ENCODE measurements around the gene LPP. TPM values are rescaled to one million over a fixed set of nuclear protein-coding genes. Genes with fewer than 3 reads are reported as not detected.

LPP gene
- total RNA-seq, 1 donor from 2014 or later, result 560 TPM

DNA sequence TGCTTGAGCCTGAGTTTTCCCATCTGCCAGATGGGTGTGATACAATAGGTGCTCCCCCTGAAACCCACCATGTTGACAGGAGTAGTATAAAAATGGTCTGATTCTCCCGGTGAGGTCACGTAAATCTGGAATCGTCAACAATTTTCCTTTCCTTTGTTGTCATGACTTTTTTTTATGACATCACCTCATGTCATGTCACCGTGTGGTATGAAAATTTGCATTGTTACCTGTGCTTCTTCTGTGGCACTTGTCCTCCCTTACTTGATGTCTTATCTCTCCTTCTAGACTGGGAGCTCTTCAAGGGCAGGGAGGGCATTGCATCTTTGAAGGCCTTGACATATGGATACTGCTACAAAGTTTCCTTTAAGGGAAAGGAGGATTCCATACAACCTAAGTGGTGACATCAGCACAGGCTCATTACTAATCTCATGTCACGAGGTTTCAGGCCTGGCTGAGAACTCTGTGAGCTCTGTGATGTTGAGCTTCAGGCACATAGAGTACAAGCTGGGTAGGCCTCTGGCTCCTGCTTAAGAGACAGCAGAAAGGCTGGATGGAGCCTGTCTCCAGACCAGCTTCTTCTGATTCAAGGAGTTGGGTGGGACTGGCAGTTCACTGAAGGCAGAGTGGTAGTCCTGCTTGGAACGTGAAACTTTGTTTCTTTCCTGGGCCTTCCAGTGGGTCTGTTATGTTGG lies 66.3 kb downstream of the LPP start:
- DNase-seq (ENCODE audit: low spot score), result no peak

DNA sequence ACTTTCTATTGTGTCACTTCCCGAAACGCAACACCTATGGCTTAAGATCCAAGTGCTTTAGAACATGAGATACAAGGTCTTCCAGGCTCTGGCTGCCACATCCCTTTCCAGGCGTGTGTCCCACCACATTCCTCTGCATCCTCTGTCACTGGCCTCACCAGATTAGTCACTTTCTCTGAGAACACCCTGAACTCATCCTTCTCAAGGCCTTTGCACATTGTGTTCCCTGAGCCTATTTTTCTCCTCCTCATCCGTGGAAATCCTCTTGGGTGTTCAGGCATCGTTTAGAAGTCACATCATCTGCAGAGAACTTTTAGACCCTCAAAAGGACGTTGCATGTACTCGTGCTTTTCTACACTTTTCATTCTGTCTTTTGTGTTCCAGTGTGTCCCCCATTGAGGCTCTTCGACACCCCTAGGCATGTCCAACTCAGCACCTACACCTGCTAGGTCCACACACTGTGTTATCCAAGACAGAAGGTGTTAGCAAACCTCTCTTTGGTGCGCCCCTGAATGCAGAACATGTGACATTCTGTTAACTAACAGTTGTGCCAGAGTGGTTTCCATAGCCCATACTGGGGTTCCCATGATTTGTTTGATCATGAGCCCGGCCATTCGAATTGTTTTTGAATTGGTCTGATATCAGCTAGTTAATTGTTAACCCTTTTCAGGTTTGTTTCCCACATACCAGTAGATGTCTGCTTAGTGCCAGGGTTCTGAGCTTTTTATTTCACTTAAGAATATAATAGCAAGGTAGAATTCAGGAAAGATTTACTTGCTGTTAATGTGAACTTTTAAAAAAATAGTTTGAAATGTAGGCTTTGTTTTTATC lies 67.2 kb downstream of the LPP start:
- no peak for DNase-seq (ENCODE audit: low spot score)

DNA sequence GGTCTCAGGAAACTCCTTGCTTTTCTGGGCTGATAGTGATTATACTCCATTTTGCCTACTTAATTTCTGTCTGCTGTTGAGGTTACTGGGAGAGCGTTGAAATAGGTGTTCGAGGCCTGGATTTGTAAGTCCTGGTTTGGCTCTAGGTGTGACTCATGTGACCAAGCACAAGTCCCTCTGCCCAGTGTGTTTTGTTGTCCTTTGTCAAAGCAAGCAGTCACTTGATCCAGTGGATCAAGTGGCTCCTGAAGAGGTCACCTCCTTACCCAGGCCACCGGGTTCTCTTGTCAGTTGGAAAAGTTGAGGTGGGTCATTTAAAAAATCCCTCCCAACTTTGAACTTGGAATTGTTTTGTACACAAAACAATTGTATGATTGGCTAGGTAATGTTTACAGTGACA lies 70.0 kb downstream of the LPP start:
- no peak for DNase-seq (ENCODE audit: low spot score)

DNA sequence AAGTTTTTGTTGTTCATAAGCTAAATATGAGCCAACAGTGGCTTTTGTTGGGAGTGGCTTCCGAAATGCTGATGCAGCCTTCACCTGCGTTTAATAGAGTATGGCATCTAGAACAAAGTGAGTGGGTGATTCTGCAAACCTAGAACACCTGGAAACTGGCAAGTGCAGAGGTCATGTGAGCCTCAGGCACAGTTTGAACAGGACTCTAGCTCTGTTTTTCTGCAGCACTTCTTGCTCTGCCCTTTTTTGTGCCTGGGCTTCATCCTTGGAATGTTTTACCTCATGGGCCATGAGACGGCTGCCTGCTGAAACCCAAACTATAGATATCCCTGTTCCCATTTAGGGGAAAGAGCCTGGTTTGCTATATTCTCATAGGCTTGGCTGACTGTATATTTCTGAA lies 73.5 kb downstream of the LPP start:
- DNase-seq (ENCODE audit: low spot score), result no peak

DNA sequence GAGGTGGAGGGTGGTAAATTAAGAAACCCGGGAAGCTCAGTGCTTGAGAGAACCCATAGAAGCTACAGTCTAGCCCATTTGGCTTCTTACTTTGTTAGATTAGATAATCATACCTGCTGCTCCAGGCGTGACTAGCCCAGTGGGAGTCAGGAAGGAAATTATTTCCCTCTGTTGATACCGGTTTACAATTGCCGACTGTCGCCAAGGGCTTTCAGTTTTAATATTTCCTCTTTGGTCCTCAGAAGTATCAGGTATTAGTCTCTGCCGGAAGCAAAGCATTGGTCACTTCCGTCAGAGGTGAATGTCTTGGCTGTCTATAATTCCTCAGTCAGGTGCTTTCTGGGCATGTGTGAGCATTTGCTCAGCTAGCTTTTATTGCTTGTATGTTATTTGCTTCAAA lies 75.2 kb downstream of the LPP start:
- no peak for DNase-seq (ENCODE audit: low spot score)

DNA sequence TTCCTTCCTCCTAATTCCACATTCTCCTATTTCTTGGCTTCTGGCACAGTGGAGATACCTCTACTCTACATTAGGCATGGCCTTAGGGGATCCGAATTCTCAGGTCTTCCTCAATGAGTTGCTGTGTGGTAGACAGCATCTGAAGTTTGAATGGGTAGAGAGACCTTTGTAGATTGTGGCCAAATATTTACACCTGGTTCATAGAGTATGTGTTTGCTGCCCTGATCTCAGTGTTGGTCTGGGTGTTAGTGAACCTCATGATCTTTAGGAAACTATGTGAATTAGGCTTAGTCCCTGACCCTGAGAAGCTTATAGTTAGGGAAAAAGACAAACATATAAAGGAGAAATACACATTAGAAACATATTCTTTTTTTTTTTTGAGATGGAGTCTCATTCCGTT lies 75.8 kb downstream of the LPP start:
- DNase-seq (ENCODE audit: low spot score), result no peak

DNA sequence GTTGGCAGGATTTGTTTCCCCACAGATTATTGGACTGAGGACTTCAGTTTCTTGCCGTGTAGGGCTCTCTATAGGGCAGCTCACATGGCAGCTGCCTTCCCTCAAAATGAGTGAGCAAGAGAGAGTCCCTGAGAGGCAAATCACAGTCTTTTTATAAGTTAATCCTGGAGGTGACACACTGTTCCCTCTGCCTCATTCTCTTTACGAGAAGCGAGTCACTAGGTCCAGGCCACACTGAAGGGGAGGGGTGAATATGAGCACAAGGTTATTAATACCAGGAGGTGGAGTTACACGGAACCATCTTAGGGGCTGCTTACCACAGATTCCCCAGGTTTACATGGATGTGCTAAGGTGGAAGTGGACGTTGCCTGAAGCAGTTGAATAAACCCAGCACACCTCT lies 77.0 kb downstream of the LPP start:
- DNase-seq (ENCODE audit: low spot score), result no peak

DNA sequence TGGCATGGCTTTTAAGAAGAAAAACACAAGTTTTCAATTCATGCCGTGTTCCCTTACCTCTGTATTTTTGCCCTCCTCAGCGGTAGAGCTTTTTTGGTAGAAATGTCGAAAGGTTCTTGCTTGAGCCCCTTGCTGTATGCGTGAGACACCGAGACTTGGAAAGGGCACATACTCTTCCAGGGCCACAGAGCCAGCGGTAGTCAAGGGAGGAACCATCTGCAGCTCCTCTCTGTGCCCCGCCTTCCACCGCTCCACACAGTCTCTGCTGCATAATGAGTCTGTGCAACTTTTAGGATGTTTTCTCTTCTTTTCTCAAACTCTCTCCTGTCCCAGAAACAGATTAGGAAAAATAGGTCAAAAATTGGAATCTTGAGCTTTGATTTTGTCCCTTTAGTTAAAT lies 77.5 kb downstream of the LPP start:
- DNase-seq (ENCODE audit: low spot score), result no peak

DNA sequence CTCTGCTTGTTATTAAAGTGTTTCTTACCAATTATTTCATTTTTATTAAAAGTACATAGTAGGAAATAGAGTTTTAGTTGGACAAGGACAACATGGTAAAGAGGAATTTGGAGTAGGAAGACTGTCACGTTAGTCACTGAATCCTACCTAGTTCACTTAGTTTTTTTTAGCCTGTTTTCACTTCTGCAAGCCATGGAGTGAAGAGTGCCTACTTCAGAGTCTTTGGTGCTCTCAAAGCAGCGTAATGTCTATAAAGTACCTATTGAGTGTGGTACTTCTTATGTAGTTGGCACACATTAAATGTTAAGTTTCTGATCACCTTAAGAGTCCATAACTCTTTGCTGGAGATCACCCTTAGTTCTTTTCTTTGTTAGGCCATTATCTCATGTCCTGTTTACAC lies 78.7 kb downstream of the LPP start:
- no peak for DNase-seq (ENCODE audit: low spot score)

DNA sequence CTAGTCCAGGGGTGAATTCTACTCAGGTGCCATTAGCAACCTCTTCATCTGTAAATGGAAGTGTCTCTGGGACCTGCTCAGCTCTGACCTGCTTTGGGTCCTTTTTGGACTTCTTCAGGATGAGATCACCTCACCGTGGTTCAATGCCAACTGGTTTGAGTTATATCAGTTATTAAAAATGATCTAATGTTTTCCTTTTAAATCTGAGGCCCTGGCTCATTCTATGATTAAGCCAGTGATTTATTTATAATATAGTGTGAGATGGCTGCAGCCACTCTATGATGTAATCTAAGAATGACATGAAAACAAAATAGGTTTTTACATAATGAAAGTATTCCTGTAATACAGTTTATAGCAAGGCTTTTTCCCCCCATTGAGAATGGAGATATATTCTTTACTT lies 79.4 kb downstream of the LPP start:
- DNase-seq (ENCODE audit: low spot score), result no peak

DNA sequence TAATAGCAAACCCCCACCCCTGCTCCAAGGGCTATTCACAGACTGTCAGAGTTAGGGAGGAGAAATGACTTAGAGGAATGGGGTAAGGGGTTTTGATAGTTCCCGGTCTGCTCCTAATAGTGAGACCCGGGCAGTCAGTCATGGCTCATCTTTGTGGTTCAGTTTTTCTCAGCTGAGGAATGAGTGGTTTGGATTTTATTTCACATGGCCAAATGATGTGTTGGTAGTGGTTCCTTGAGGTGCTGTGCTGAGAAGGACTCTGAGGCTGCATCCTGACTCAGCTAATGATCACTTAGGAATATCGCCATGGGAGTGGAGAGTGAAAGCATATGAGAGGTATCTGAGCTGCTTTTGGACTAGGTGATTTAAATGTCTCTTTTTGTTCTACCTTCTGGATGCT lies 80.2 kb downstream of the LPP start:
- DNase-seq (ENCODE audit: low spot score), result no peak

DNA sequence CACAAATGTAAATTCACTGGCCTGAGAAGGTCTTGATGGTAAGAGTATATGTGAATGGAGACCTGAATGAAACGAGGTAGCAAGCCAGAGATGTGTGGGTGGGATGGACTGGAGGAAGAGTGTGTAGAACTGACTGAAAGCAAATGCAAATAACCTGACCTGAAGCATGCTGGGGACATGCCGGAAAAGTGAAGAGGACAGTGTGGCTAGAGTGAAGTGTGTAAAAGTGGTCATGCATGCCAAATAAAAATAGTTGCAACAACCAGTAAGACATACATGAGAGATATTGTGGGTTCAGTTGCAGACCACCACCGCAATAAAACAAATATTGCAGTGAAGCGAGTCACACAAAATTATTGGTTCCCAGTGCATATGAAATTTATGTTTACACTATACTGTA lies 82.3 kb downstream of the LPP start:
- no peak for DNase-seq (ENCODE audit: low spot score)

DNA sequence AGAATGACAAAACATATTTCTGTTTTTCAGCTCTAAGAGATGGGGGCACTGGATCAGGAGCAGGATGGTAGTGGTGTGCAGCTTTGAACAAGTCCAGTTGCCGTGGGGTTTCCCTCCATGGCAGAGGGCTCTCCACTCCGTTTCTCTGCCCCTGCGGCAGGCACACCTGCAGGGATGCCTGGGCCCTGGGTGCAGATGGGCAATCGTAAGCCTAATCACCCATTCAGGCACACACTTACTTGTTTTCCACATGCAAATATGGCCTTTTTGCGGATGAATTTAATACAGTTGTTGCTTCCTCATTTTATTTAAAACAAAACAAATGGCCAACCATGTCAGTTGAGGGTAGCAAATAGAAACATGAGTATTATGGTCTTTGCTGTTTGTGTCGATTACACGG lies 85.1 kb downstream of the LPP start:
- no peak for DNase-seq (ENCODE audit: low spot score)

DNA sequence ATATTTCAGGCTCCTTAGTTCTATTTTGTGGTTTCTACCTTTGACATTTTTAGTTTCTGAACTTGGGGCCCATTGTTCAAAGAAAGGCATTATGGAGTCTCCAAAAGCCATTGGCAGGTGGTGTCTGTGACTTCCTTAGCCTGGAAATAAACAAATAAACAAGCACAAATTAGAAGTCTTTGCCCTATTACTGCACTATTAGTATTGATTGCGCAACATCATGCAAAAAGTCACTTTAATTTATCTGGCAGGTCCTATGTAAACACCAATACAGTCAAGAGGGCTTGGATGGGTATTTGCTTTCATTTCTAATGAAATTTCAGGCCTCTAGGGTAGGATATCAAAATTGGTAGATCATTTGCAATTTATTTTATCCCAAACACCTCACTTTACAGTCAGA lies 85.6 kb downstream of the LPP start:
- DNase-seq (ENCODE audit: low spot score), result no peak

DNA sequence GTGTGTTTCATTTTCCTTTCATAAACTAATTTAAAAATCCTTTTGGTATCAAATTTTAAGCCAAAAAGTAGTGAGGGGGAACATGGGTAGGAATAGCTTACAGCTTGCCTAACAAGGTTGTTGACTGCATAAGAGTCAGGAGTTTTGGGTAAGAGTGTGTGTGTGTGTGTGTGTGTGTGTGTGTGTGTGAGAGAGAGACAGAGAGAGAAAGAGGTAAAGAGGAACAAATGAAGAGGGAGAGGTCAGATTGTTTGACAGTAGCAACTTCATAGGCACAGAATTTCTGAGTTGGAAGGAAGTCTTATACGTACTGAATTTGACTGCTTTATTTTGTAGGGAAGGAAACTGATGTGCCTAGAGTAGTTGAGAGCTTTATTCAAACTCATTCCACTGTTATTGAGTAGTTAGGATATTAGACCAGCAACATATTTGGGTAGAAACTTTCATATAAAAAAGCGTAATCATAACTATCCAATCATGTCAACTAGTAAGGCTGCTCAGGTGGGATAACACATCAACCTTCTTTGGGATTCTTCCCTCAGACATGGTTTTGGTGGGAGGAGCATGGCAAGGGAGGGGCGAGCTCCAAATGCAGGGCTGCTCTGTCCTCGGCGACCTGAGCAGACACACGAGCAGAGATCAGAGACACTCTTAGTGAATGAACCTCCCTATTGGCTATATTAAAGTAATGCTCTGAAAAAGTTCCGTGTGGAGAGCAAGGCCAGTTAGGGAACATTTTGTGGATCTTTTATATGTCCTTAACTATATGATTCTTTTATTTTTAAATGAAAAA lies 86.4 kb downstream of the LPP start:
- no peak for DNase-seq (ENCODE audit: low spot score)

DNA sequence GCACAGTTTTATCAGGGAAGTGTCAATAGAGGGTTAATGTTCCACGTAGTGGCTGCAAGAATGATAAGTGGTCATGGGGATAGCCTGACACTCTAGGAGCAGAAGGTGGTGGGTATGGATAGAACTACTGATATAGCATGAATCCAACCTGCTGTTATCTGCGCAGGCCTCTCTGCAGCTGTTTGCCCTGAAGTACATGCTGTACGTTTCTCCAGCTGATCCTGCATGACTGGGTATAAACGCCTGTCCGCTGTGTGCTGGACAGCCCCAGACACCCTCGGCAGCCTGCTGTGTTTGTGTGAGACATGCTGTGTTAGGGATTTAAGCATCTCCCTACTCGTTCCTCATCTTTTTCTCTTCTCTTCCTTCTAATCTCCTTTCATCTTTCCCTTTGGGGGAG lies 87.1 kb downstream of the LPP start:
- DNase-seq (ENCODE audit: low spot score), result no peak

DNA sequence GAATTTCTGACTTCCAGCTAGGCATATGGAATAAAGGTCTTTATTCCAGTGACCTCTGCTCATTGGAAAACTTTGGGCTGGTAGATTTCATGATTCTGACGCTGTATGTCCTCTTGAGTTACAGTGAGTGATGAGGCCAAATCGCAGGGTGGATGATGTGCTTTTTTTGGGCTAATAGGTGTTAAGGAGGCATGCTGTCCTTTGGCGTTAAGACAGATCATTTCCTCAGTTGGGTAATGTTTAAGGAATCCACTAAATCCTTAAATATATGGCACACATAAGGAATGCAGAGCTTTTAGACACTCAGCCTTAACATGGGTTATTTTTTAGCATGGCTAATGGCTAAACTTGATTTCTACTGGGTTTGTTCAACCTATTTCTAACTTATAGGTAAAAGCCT lies 87.9 kb downstream of the LPP start:
- DNase-seq (ENCODE audit: low spot score), result no peak

DNA sequence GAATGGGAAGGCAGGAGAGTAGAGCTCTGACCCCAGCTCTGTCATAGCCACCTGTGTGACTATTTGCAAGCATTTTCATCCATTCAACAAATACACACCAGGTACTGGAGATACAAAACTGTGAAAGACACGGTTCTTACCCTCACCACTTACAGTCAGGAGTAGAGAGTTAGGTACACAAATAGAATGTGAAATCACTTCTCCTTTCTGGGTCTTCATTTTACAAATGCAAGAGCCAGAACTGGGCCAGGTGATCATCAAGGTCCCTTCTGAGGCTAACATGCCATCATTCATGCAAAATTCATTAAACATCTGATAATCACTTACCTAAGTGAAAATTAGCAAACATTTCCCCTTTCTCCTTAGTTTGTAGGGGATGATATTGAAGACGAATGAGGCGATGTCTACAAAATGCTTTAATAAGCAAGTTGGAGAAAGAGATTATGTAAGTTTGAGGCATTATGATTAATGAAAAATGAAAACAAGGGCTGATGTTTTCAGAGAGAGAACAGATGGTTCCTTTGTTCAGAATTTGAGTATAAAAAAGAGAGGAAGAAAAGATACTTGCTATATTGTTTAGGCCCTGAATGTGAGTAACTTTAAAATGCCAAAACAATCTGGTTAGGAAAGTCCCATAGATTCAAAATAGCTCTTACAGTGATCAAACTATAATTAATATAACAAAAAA lies 88.6 kb downstream of the LPP start:
- no peak for DNase-seq (ENCODE audit: low spot score)

DNA sequence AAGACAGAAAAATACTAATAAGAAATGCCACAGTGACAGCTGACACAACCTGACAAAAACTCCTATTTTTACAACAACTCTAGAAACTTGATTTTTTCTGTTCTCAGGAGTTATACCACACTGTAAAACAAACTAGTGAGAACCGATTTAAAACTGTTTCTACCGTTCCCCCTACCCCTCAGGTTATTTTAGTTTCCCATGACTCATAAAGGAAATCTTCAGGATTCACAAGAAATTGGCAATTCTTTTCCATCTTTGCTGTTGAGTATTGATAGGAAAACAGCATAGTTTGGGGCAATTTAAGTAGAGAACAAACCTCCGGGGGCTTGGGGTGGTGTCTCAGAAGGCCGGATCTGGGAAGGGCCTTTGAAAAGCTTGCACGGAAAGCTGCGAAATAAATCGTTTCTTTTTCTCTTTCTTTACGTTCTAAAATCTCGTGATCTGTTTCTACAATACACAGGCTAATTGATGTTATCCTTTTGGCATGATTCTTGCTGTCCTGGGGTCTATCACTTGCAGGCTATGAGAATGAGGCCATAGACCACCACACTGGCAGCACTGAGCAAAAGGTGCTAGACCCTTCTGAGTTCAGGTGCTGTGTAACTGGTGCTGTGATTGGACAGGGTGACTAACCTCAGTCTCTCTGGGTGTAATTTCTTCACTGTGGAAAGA lies 89.3 kb downstream of the LPP start:
- DNase-seq (ENCODE audit: low spot score), result no peak

DNA sequence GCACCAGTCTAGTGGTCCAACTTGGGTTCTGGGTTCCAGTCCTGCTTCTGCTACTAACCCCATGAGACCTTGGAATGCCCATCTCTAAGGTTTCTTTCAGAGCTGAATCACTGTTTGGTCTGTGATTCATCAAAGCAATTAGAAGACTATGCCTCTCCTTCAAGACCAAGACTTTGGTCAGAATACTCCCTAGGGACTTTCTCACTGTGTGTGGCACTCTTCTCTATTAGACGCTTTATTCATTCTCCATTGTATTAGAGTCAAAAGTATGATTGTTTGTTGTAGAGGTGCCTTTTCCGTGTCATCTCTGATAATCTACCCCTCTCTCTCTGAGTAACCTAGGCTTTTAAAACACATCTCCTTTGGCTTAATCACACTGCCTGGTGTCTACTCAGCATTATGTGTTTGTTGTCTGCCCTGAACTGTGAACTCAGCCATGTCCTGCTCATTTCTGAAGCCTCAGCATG lies 90.5 kb downstream of the LPP start:
- DNase-seq (ENCODE audit: low spot score), result no peak

DNA sequence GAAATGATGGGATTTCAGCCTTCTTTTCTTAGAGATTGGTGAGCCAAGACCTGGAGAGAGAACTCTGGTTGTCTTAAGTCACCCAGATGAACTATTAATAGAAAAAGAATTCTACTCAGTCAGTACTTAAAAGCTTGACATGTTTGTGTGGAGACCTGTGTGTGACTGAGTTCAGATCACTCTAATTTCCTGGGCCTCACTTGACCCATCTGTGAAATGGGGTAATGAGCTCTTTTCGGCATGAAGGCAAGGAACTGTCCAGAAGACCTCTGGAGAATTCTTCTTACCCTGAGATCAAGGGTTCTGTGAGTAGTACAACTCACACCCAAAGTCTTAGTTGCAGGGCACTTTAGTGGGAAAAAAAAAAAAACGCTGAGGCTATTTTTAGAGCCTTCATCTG lies 92.9 kb downstream of the LPP start:
- no peak for DNase-seq (ENCODE audit: low spot score)

All from ureter (tissue), 1 donor.